Measurements from ENCODE around the gene TMEM94. TPM values are rescaled to one million over a fixed set of nuclear protein-coding genes. Genes with fewer than 3 reads are reported as not detected.

Gene TMEM94
- total and polyA plus RNA-seq, 8 donors: 29.9 to 64.9 (median 39.3) TPM

- intact Hi-C loops (cut with DNase I): no loop called here
- DNase-seq (peak in 1 of 6 donors; percentile 60), FAIRE-seq (no peak), ATAC-seq (no peak)
- no peak for TF ChIP-seq CTCF (IDR thresholded peaks at IDR 0.05)
- Histone ChIP-seq H3K27me3 (no peaks in the 10 kb centered on the region), H3K9me3 (no peaks in the 10 kb centered on the region), H3K36me3 (peaks cover 0 to 9% (median 0%) of the 10 kb centered on the region in 3 donors), H3K4me3 (no peak overlapping the region), H3K27ac (no peak overlapping the region), H3K4me1 (peaks cover 7 to 11% (median 8%) of the 10 kb centered on the region in 3 donors)
- WGBS, 2 donors: 88 to 94% methylated on average over 7 of the region's 7 CpGs
These were observed 67.2 kb downstream of the TMEM94 start for GRCh38 chr17:75523647-75524046.

- peak in 1 of 6 donors; percentile 59 for DNase-seq
- no peak for ATAC-seq
- Histone ChIP-seq H3K27ac (peak overlapping the region; percentile 88 to 89 (median 88)), H3K27me3 (no peaks in the 10 kb centered on the region), H3K9me3 (no peaks in the 10 kb centered on the region), H3K4me3 (peak overlapping the region; percentile 41 to 85 (median 56)), H3K36me3 (peaks cover 0 to 9% (median 0%) of the 10 kb centered on the region in 3 donors), H3K4me1 (peaks cover 7 to 11% (median 8%) of the 10 kb centered on the region in 3 donors)
- WGBS, 2 donors: 22 to 23% methylated on average over 24 of the region's 24 CpGs
- intact Hi-C loops (cut with DNase I): no loop called here
- no peak for TF ChIP-seq CTCF (IDR thresholded peaks at IDR 0.05)
- no peak for FAIRE-seq
These were observed 68.0 kb downstream of the TMEM94 start for GRCh38 chr17:75524269-75524969.

- peak within 1 kb of the TSS; percentile 88 to 89 (median 88) for H3K27ac ChIP-seq
- WGBS, 2 donors: 0 to 1% methylated on average over 69 to 108 of the region's 108 CpGs
- FAIRE-seq: no peak
- no peaks in the 10 kb centered on the region for H3K27me3 ChIP-seq
- intact Hi-C loops (cut with DNase I): loop anchor here in 1 of 3 donors (5.0 kb wide), 1 partner anchor 62 kb away; the partner anchor contains the start of gene MYO15B
- TF ChIP-seq CTCF (IDR thresholded peaks at IDR 0.05): peak; percentile 11 to 24 (median 16)
- peak; percentile 86 to 96 (median 94) for DNase-seq
- ATAC-seq: peak; percentile 85 to 93 (median 89)
- H3K4me3 ChIP-seq: peak within 1 kb of the TSS; percentile 41 to 85 (median 66)
- peaks cover 7 to 11% (median 8%) of the 10 kb centered on the region in 3 donors for H3K4me1 ChIP-seq
- H3K9me3 ChIP-seq: no peaks in the 10 kb centered on the region
- H3K36me3 ChIP-seq: peaks cover 0 to 9% (median 0%) of the 10 kb centered on the region in 3 donors
These were observed 68.8 kb downstream of the TMEM94 start, which contains the start of gene LLGL2 for GRCh38 chr17:75524970-75525805. Gene LLGL2, plus strand, starts transcription at chr17:75525697. Its CDS starts 17,730 bp downstream, at chr17:75543427.

GRCh38 chr17:75525806-75526554 lies 69.5 kb downstream of the TMEM94 start:
- Histone ChIP-seq H3K9me3 (no peaks in the 10 kb centered on the region), H3K27me3 (no peaks in the 10 kb centered on the region), H3K4me1 (peaks cover 11 to 16% (median 11%) of the 10 kb centered on the region in 3 donors), H3K36me3 (peaks cover 0 to 9% (median 0%) of the 10 kb centered on the region in 3 donors), H3K4me3 (peak overlapping the region; percentile 41 to 85 (median 66)), H3K27ac (peak overlapping the region; percentile 84 to 89 (median 88))
- FAIRE-seq (no peak), DNase-seq (peak; percentile 58 to 88 (median 70)), ATAC-seq (peak; percentile 8 to 36 (median 13))
- TF ChIP-seq CTCF (IDR thresholded peaks at IDR 0.05): no peak
- intact Hi-C loops (cut with DNase I): loop anchor here in 1 of 3 donors (5.0 kb wide), 1 partner anchor 61 kb away; the partner anchor contains the start of gene MYO15B
- 1% methylated on average over 42 to 60 of the region's 60 CpGs for WGBS, 2 donors
